Left lung (tissue), 10 donors: ENCODE measurements around the gene RYR3. TPM values are rescaled to one million over a fixed set of nuclear protein-coding genes. Genes with fewer than 3 reads are reported as not detected.

Source experiments
- ATAC-seq: fragments of 200-7000 bp; cut with Tn5 transposase; one replicate; pipeline ENCODE4 v1.9.1; 2020; ENCODE audit warnings: moderate library complexity
- DNase-seq, 4 donors: peaks; one replicate each; pipeline ENCODE4 v3.0.0-alpha.2; 2013 to 2020
- H3K27ac ChIP-seq, 2 donors: fragments of 200-600 bp; sonication (generic) in 1 of 2; one replicate each; pipeline versions ENCODE4 v1.5.0 to v1.8.0; 2020 to 2021
- H3K27me3 ChIP-seq, 2 donors: fragments of 200-600 bp; sonication (generic) in 1 of 2; one replicate each; pipeline versions ENCODE4 v1.5.0 to v1.8.0; 2020 to 2021
- H3K36me3 ChIP-seq, 2 donors: fragments of 200-600 bp; sonication (generic) in 1 of 2; one replicate each; pipeline versions ENCODE4 v1.5.0 to v1.8.0; 2020 to 2021
- H3K4me1 ChIP-seq, 2 donors: fragments of 200-600 bp; one replicate each; pipeline ENCODE4 v1.8.0; 2021
- H3K4me3 ChIP-seq, 2 donors: fragments of 200-600 bp; sonication (generic) in 1 of 2; one replicate each; pipeline versions ENCODE4 v1.5.0 to v1.8.0; 2020 to 2021; ENCODE audit warnings: mild to moderate bottlenecking in 1 of 2
- H3K9me3 ChIP-seq, 2 donors: fragments of 200-600 bp; sonication (generic) in 1 of 2; one replicate each; pipeline versions ENCODE4 v1.5.0 to v1.8.0; 2020 to 2021
- intact Hi-C, 2 donors: fragments of 100-400 bp; cut with DNase I; formaldehyde crosslinking; loops; one replicate each; pipeline versions ENCODE4 v1.11.2 to v1.14.2; 2022
- polyA plus RNA-seq, 6 donors: library from polyadenylated mRNA; unstranded; fragments of 120-200 nt; gene quantifications; one replicate each; pipeline ENCODE4 v1.2.1, GENCODE V29; 2013; ENCODE audit not compliant: insufficient read length in 6 of 6
- total RNA-seq, 2 donors: library from RNA; stranded (reverse); fragmentation: NEBNext Ultra II Directional; extraction: Animal tissue kit (Norgen Biotek cat#: 25700); gene quantifications; one replicate each; pipeline ENCODE4 v1.2.1, GENCODE V29; 2021
- TF ChIP-seq, protein P1 (sequence below), 2 donors: fragments of 200-600 bp; sonication (generic) in 1 of 2; IDR thresholded peaks; one replicate each; pipeline versions ENCODE4 v1.5.0 to v1.8.0; 2021; ENCODE audit warnings: antibody characterized with exemption in 2 of 2
- donor health status: DM: no; HTN: yes; CAD: no.
- donor health status: DM: no; HTN: no; CAD: no.

RYR3 gene
- total and polyA plus RNA-seq, 8 donors: 0.24 to 12.6 (median 8.6) TPM

DNA sequence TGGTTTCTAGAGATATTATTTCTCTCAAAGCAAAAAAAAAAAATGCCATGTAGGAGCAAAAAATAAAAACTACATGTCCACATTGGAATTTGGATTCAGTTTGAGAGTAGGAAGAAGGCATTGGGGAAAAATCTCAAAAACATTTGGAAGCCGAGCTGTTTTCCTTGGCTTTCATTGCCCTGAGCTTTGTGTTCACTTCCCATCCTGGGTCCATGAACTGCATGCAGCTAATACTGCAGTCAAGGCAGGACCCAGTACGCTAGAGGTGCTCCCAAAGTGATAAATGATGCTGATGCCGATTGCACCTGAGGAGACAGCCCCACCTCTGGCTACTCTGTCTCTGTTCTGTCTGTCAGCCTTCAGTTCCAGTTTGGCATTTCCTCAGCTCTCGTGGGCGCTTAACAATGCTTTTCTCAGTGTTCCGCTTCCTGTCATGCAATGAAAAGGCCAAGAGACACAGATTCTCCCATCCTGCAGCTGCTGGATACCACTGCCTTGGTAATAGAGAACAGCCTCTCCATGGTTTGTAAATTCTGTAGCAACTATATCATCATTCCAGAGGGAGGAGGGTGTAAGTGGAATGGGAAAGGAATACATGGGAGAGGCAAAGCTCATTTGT lies 181.8 kb downstream of the RYR3 start:
- no peaks in the 10 kb centered on the region for H3K9me3 ChIP-seq
- no peaks in the 10 kb centered on the region for H3K27me3 ChIP-seq
- no peak overlapping the region for H3K27ac ChIP-seq
- H3K36me3 ChIP-seq: no peaks in the 10 kb centered on the region
- ATAC-seq: no peak
- no peak for DNase-seq
- H3K4me1 ChIP-seq: no peaks in the 10 kb centered on the region
- TF ChIP-seq, protein P1, sequence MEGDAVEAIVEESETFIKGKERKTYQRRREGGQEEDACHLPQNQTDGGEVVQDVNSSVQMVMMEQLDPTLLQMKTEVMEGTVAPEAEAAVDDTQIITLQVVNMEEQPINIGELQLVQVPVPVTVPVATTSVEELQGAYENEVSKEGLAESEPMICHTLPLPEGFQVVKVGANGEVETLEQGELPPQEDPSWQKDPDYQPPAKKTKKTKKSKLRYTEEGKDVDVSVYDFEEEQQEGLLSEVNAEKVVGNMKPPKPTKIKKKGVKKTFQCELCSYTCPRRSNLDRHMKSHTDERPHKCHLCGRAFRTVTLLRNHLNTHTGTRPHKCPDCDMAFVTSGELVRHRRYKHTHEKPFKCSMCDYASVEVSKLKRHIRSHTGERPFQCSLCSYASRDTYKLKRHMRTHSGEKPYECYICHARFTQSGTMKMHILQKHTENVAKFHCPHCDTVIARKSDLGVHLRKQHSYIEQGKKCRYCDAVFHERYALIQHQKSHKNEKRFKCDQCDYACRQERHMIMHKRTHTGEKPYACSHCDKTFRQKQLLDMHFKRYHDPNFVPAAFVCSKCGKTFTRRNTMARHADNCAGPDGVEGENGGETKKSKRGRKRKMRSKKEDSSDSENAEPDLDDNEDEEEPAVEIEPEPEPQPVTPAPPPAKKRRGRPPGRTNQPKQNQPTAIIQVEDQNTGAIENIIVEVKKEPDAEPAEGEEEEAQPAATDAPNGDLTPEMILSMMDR (IDR thresholded peaks at IDR 0.05): no peak
- no peak overlapping the region for H3K4me3 ChIP-seq
- intact Hi-C loops: no loop called here

DNA sequence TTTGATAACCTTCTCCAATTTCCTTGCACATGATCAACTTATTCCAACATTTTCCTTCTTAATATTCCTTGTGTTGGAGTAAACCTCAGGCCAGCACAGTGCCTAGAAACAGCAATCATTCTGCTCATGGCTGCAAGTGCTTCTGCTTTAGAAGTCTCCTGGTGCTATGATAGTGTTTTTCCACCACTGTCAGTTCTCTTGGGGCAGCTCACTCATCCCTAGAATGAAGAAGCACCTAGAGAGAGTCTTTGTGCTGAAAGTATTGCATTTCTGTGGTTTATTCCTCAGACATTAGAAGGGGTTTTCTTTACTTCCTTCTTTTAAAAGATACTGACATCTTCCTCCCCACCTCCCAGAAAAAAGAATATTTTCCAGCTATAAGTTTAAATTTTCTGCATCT lies 183.5 kb downstream of the RYR3 start:
- TF ChIP-seq, protein P1 (IDR thresholded peaks at IDR 0.05): no peak
- H3K4me1 ChIP-seq: no peaks in the 10 kb centered on the region
- no peak overlapping the region for H3K4me3 ChIP-seq
- no peaks in the 10 kb centered on the region for H3K27me3 ChIP-seq
- ATAC-seq (no peak), DNase-seq (no peak)
- H3K9me3 ChIP-seq: no peaks in the 10 kb centered on the region
- H3K36me3 ChIP-seq: no peaks in the 10 kb centered on the region
- intact Hi-C loops: no loop called here
- H3K27ac ChIP-seq: no peak overlapping the region

DNA sequence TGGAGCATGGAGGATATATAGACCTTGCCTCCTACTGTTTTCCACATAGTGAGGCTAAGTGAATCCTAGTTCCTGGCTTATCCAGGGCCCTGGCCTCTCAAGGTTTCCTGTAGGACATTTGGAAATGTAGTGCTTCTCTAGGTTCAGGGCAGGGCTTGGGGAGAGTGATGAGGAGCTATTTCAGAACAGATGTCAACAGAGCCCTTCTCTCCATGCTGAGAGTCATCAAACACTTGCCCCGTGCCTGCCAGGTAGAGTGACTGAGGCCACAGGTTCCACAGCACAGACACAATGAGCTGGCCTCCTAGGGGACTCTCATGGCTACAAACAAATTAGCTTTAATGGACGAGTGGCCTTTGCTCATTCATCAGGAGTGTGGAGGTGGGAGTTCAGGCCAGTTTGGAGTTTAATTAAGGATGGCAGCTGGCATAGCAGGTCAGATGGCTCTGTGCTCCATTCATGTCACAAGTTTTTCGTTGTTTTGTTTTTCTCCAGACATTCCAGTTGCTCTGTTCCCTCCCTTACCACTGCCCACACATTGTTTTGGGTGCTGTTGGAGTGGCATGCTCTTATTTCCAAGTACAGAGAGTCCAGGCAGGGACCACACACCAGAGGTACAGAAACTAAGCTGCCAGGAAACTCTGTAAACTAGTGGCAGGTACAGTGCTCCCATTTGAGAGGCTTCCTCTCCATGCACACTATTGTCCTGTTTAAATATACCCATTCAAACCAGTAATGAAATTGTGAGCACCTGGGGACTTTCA lies 189.8 kb downstream of the RYR3 start:
- TF ChIP-seq, protein P1 (IDR thresholded peaks at IDR 0.05): no peak
- Histone ChIP-seq H3K36me3 (no peaks in the 10 kb centered on the region), H3K27ac (no peak overlapping the region), H3K9me3 (no peaks in the 10 kb centered on the region), H3K4me3 (no peak overlapping the region), H3K27me3 (no peaks in the 10 kb centered on the region), H3K4me1 (no peaks in the 10 kb centered on the region)
- DNase-seq (no peak), ATAC-seq (no peak)
- intact Hi-C loops: no loop called here

DNA sequence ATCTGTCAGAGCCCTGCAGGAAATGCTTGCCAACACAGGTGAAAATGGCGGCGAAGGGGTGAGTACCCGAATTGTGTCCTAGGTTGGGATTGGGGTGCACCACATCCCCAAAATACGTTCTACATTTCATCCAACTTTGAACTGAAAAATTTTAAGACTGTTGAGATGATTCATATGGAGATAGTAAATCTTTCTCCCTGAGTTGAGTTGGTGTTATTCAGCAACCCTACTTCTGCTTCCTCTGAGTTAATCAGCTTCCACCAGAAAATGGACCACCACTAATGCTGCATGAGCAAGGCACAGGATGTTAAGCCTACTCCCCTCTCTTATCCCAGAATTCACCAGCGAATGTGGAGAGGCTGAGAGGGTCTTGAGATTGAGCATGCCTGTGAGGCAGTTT lies 192.9 kb downstream of the RYR3 start:
- ATAC-seq (no peak), DNase-seq (no peak)
- no peaks in the 10 kb centered on the region for H3K9me3 ChIP-seq
- no peaks in the 10 kb centered on the region for H3K4me1 ChIP-seq
- H3K27ac ChIP-seq: no peak overlapping the region
- H3K27me3 ChIP-seq: no peaks in the 10 kb centered on the region
- intact Hi-C loops: no loop called here
- TF ChIP-seq, protein P1 (IDR thresholded peaks at IDR 0.05): no peak
- H3K4me3 ChIP-seq: no peak overlapping the region
- H3K36me3 ChIP-seq: no peaks in the 10 kb centered on the region

DNA sequence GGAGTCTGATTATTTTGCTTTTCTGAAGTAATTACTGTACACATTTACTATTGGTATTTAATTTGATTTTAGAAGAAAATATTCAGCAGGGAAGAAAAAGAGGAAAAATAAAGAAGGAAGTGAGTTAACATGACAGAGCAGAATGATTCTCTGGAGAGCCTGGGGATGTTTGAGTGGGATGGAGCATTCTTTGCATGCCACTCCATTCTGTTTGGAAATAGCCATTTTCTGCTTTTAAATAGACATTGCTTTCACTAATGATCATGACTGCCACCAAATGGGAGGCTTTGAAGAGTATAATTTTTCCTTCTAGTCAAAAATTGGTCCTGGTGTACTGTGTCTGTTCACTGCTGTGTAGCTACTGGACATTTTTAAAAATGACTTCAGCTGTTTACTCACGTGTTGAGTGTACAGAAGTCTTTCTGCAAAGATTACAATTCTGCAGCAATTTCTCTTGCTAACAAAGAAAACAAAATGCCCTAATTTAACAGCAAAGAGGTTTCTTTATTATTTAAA lies 196.1 kb downstream of the RYR3 start:
- DNase-seq: no peak
- H3K4me1 ChIP-seq: no peaks in the 10 kb centered on the region
- H3K27ac ChIP-seq: no peak overlapping the region
- H3K27me3 ChIP-seq: no peaks in the 10 kb centered on the region
- ATAC-seq: no peak
- H3K36me3 ChIP-seq: no peaks in the 10 kb centered on the region
- TF ChIP-seq, protein P1 (IDR thresholded peaks at IDR 0.05): no peak
- H3K9me3 ChIP-seq: no peaks in the 10 kb centered on the region
- intact Hi-C loops: no loop called here
- H3K4me3 ChIP-seq: no peak overlapping the region
